ENCODE measurements around the gene USP24.

USP24 gene, protein sequence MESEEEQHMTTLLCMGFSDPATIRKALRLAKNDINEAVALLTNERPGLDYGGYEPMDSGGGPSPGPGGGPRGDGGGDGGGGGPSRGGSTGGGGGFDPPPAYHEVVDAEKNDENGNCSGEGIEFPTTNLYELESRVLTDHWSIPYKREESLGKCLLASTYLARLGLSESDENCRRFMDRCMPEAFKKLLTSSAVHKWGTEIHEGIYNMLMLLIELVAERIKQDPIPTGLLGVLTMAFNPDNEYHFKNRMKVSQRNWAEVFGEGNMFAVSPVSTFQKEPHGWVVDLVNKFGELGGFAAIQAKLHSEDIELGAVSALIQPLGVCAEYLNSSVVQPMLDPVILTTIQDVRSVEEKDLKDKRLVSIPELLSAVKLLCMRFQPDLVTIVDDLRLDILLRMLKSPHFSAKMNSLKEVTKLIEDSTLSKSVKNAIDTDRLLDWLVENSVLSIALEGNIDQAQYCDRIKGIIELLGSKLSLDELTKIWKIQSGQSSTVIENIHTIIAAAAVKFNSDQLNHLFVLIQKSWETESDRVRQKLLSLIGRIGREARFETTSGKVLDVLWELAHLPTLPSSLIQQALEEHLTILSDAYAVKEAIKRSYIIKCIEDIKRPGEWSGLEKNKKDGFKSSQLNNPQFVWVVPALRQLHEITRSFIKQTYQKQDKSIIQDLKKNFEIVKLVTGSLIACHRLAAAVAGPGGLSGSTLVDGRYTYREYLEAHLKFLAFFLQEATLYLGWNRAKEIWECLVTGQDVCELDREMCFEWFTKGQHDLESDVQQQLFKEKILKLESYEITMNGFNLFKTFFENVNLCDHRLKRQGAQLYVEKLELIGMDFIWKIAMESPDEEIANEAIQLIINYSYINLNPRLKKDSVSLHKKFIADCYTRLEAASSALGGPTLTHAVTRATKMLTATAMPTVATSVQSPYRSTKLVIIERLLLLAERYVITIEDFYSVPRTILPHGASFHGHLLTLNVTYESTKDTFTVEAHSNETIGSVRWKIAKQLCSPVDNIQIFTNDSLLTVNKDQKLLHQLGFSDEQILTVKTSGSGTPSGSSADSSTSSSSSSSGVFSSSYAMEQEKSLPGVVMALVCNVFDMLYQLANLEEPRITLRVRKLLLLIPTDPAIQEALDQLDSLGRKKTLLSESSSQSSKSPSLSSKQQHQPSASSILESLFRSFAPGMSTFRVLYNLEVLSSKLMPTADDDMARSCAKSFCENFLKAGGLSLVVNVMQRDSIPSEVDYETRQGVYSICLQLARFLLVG (N-terminal part only)

DNA sequence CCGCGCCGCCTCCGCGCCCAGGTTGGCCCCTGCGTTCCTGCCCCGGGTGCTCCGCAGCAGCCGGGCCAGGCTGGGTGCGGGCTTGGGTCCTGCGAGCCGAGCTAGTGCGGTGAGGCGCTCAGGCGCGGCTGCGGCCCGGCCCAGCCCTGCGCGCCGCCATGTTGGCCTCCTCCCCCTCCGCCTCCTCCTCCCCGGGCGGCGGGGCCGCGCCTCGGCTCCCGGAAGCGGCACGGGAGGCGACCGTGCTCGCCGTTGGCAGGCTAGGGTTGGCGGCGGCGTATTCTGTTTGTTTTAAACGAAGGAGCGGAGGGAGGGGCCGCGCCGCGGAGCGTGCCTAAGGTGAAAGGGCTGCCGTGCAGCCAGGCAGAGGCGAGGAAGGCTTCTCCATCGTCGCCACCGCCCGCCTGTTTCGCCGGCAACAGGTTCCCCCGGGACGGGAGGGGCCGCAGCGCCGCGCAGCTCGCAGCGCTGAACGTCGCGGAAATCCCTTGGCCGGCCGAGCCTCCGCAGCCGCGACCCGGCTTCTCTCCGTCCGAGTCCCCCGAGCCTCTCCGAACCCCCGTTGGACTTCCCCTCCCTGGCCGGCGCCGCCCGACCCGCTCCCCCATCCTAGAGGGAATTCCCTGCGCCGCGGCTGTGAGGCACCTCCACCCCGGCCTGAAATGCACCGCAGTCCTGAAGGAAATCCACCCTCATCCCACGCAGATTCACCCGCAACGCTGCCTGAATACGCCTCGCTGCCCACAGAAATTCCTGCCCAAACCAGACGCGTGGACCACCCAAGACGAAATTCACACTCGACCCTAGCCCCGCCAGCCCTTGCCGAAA is at the start of gene USP24:
USP24 (minus strand) TSS at position 171 of the 828 bp plus-strand sequence. CDS start 251 bp downstream, outside the sequence.
- DNase-seq: peak; percentile 83

DNA sequence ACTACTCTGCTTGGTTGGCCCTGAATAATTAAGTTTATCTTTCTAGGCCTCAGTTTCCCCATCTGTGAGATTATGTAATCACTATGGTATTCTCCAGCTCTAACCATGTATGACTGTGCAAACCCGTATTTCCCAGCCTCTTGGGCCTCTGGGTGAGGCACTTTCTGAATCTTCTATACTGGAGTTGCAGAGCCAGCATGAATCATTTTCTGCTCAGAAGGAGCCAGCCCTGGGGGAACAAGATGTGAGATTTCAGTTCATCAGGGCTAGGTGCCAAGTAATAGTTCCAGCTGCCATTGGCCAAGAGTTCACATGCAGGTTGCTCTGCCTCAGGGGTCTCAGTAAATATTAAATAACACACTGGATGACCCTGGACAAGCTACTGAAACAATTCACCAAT is 47.7 kb upstream of the USP24 start:
- no peak for DNase-seq

DNA sequence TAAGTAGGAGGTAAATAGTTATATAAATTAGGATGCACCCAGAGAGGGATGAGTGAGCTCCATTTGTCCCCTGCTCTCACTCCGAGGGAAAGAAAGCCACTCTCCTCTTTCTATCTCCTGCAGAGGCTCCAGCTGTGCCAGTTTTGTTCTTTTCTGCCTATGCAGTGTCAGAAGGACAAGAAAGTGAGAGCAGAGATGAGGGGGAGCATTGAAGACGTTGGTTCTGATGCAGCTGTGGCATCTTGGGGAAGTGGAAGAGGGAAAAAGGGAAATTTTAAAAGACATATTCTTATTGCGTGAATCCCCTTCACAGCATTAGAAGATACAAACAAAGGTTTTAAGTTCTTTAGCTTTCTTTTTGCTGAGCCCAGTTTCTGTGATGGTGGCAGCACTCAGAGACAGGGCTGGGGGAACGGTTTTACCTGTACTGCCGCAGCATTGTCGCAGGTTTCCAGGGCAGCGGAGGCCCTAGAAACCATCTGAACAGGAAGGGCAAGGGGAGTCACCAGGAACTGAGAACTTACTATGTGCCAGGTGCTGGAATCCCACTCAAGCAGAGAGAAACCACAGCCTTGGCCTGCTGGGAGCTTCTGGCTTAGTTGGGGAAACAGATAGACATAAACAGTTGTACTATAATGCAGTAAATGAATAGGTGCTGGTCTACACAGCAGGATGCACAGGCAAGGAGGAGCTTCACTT is 44.9 kb upstream of the USP24 start:
- DNase-seq: no peak

DNA sequence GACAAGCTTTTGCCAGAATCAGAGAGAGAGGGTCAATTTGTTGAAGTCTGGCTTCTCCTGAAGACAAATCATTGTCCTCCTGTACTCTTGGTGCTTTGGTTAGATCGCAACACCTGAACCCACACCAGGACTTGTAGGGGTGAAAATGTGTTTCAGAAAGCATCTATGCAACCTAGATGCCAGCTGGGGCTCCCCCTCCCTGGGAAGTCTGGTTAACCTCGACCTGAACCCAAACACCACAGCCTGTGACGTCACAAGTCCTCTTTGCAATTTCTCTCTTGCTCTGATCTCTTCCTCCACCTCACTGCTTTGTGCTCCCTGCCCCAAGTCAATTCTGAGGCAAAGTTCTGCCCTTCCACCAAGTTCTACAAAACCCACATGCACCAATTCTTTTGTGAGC is 42.8 kb upstream of the USP24 start:
- DNase-seq: no peak

DNA sequence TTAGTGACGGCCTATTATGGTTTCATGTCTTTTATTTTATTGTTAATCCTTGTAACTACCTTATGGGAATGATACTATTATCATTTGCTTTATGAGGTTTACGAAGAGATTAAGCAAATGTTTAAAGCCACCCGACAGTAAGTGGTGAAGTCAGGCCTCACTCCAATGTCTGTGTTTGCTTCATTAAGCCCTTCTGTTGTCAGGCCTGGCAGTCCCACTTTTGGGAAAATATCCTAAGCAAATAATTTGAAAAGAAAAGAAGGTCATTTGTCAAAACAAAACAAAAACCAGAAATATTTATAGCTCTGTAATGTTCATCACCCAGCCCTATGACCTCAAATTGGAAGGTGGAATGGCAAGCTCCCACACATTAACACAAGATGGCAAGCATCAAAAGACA is 40.7 kb upstream of the USP24 start:
- DNase-seq: no peak

DNA sequence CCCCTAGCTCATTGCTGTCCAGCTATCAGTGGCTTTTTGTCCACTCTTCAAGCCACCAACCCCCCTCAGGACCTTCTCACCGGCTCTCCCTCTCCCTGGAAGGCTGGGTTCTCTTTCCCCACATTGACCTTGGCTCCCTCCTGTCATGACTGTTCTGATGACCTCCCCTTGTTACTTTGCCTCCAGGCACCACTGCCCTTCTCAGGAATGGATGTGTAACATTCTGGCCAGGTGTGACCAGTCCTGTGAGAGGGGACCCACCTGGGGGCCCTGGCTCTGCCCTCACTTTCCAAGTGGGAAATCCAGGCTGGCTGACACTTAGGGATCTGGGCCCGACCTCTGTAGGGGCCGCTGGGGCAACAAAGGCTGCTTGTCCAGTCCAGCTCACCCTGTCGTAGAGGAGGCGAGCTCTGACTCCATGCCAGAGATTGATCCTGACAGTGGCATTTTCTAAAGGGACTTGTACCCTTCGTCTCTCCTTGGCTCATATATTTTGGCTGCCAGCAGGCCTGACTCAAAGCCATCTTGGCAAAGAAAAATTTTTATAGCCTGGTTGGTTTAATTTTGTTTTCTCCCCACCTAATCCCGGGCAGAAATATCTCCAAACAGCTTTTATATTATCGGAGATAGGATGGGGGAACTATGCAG is 37.9 kb upstream of the USP24 start:
- no peak for DNase-seq

DNA sequence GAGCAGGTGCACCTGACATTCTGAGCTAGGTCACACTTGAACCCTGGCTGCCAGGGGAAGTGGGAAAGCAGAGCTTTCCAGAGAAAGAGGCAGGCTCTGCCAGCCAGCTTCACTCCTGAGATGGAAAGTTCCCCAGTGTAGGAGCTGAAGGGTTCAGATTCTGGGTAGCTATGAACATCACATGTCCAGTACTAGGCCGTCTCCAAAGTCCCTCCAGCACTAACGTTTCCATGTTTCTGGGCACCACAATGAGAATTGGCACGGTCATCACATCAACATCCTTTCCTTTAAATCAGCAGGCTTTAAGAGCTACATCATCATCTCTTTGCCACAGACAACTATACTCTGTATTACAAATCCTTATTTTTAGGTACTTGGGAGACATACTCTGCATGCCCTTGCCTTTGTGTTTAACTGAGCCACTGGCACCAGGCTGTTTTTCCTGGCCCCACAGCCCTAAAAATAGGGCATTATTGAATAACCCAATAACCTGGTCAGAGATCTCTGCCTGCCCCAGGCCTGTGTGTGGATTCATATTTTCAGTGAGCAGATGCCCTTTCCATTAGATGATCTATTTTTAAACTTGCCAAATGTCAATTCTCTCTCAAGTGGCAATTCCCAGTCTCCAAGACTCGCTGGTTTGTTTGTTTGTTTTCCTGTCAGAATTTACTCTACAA is 35.4 kb upstream of the USP24 start:
- DNase-seq: no peak

DNA sequence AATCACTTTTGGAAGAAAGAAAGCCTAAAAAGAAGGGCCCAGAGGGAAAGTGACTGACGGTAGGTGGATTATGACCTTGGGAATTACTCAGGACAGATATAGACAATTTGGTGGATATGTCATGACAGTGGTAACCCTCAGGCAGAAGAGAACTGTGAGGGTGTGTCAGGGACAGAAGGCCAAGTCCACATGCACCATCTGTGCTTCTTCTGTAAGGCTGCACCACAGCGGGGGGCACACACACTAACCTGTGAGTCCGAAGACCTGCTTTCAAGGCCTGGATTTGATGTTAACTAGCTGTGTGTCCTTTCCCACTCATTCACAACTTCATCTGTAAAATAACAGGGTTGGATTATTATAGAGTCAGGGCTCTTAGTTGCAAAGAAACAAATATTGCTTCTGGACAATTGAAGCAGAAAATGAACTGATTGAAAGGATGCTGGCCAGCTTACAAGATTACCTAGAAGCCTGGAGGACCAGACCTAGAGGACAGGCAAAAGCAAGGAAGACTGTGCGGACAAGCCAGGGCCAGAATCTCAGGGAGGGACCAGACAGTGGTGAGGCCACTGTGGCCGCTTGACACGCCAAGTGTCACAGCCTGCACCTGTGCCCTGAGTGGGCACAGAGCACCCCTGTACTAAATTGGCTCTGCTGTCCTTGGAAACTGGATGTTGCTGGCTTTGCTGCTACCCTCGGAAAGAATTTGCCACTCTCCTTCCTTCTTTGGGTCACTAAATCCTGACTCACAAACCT is 34.7 kb upstream of the USP24 start:
- DNase-seq: no peak

DNA sequence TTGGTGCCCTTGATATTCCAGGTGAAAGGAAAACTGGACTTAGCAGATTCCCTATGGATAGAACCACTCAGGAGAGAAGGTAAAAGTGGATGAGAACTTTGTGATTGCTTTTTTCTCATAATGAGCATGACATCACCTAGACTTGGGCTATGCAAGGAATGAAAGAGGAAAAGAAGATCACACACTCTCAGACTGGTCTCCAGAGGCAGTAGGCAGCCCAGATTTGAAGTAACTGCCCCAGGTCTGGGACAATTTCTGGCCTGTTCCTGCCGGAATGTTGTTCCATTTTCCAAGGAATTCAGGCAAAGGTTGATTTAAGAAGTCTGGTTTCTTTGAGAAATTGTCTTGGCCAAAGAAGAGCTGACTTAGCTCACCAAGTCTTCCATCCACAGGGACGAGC is 31.7 kb upstream of the USP24 start:
- no peak for DNase-seq

DNA sequence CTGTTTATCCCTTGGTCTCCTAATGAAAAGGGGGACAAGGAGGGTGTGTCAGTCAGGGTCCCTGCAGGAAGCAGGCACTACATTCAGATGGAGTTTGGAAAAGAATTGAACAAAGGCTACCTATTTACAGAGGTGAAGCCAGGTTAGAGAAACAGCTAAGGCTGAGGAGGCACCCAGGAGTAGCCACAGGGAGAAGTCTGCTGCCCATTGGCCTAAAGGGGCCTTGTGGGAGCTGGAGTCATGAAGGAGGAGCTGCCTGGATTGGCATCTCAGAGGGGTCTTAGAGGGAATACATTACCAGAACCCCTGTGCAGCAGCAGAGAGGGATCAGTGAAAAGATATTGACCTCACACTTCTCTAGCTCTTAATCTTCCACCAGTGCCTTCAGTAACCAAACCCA is 31.2 kb upstream of the USP24 start:
- no peak for DNase-seq

DNA sequence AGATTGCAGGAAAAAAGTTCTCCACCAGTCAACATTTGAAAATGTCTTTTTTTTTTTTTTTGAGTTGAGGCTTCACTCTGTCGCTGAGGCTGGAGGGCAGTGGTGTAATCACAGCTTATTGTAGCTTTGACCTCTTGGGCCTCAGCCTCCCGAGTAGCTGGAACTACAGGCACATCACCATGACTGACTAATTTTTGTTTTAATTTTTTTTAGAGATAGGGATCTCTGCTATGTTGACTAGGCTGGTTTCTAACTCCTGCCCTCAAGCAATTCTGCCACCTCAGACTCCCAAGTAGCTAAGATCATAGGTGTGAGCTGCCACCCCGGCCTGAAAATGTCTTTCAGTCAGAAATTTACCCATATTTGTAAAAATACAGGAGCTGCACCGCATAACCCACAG is 30.6 kb upstream of the USP24 start:
- DNase-seq: no peak

DNA sequence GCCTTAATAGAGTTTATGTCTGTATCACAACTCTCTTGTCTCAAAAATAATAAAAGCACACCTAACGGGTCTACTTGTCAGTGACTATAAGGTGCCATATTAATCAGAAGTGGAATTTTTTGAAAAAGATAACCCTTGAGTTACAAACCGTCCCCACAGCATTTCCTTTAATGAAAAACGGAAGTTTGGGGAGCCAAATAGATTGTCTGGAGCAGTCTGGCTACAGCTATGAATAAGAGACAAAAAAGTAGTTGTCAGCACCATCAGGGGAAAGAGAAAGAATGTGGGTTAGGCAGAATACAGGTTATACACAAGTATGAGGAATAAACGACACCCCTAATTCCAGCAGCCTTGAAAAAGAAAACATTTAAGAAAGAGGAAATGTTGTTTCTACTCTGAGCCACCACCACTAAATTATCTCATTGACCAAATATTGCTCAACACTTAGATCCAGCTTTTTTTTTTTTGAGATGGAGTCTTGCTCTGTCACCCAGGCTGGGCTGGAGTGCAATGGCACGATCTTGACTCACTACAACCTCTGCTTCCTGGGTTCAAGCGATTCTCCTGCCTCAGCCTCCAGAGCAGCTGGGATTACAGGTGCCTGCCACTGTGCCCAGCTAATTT is 29.4 kb upstream of the USP24 start:
- peak; percentile 22 for DNase-seq

DNA sequence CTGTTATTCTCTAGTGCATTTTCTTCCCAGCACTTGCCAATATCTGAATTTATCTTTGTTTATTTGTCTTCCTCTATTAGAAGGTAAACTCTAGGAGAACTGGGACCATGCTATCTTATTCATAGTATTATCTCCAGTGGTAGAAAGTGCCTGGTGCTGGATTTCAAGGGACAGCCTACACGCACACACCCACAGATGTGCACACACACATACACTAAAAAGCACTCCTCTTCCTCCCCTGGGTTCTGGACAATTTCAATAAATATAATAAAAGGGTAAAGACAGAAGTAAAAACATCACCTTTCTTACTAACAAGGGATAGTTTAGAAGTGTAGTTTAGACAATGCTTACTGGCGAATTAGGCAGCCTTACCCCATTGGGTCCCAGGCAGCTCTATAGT is 28.5 kb upstream of the USP24 start:
- no peak for DNase-seq

DNA sequence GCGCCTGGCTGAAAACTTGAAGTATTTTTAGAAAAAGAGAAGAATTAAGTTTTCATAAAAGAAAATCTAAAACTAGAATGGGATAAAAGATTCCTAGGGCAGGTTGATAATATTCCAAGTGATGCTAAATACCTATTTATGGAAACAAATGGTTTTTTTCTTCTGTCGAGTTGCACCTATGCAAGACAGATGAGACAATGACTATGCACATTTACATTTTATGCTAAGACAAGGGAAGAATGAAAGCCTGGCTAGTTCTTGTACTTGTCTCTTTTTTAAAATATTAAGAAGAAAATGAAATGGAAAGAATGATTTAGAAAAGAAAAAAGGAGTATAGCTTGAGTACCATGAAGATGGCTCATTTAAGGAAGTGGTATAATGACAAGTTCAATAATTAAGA is 24.4 kb upstream of the USP24 start:
- no peak for DNase-seq

DNA sequence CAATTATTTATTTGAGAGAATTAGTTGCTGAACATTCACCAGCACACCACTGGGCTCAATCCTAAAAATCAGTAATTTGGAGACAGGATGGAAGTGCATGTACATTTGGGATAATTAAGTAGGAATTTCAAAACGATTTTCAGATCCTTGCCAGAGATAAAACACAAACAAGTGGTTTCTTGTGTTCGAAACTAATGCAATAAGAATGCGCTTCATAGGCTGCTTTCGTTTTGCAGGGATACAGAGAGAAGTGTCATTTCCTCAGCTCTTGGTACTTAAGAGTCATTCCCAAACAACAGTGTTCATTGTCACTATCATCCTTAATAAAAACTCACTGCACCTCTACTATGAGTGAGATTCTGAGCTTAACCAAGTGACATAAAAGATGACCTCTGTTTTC is 20.6 kb upstream of the USP24 start:
- DNase-seq: no peak

DNA sequence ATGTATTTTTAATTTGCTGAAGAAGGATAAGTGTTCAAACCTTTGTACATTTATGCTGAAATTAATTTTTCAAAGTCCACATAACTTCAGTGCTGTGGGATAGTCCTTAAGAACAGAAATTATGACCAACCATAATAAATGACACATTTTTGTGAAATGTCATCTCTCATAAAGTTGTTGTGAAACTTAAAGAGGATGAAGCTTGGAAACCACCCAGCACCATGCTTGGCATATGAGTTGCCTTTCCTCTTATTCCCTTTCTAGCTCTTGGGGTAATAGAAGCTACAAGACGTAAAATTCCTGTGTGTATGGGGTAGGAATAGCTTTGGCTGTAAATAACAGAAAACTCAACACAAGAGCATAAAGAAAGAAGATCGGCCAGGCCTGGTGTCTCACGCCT is 18.9 kb upstream of the USP24 start:
- no peak for DNase-seq

DNA sequence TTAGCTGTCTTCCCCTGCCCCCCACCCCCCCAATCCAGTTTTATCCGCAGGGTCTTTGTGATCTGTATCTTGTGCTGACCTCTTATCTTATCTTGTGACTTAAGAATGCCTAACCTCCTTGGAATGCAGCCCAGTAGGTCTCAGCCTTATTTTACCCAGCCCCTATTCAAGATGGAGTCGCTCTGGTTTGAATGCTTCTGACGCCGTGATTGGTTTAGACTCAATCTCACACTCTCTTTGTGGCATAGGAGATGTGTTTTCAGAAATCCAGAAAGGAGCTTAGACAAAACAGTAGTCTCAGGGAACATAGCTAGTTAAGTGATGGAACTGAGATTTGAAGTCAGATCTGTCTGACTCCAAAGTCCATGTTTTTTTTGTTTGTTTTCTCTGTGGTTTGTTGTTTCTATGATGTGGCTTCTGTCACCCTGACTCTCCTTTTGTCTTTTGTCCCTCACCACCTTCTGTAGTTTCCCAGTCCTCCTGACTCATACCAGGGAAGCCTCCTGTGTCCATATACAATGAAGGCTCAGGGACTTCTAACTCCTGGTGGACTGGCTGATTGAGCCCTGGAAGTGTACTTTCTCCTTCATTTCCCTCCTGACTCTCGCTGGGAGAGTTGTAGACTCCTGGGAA is 18.1 kb upstream of the USP24 start:
- no peak for DNase-seq

DNA sequence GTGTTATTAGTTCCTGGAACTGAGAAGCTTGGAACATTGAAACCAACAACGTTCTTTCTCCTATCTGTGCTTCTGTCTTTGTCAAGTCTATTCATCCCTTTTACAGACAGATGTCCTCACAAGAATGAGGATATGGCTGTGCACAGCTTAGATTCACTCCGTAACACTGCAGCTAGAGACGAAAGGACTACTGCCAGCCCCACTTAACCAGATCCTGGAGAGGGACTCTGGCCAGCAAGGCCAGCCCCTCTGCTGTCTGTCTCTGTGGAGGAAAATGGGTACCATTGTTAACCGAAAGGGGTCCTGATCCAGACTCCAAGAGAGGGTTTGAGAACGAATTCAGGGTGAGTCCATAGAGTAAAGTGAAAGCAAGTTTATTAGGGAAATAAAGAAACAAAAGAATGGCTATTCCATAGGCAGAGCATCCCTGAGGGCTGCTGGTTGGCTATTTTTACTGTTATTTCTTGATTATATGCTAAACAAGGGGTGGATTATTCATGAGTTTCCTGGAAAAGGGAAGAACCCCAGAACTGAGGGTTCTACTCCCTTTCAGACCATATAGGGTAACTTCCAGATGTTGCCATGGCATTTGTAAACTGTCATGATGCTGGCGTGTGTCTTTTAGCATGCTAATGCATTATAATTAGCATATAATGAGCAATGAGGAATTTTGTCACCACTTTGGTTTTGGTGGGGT is 17.4 kb upstream of the USP24 start:
- DNase-seq: no peak

Measured in hematopoietic multipotent progenitor cell treated with erythropoietin and hydrocortisone succinate and interleukin-3 and kit ligand, for 8 days (in vitro differentiated cells).